CD14-positive monocyte (primary cell): ENCODE data around the gene POLDIP3. TPM values are rescaled to one million over a fixed set of nuclear protein-coding genes. Genes with fewer than 3 reads are reported as not detected.

ENCODE experiments used
- DNase-seq, 3 donors: peaks; one replicate each; pipeline ENCODE4 v3.0.0-alpha.2; 2011 to 2022
- H2AFZ ChIP-seq: 2 replicates; pipeline ENCODE4 v1.6.0; 2012; ENCODE audit warnings: mild to moderate bottlenecking, low read depth, low read length, inconsistent platforms; ENCODE audit not compliant: insufficient read depth, poor library complexity, severe bottlenecking
- H3K27ac ChIP-seq, 2 donors: 1 replicate in 1 of 2; 2 replicates in 1 of 2; pipeline ENCODE4 v1.5.1; 2012 to 2013; ENCODE audit warnings: low read length in 2 of 2, control low read depth in 1 of 2, inconsistent platforms in 1 of 2, low read depth in 1 of 2, mild to moderate bottlenecking in 1 of 2
- H3K27me3 ChIP-seq, 2 donors: one replicate each; pipeline versions ENCODE4 v1.6.0 to v1.6.1; 2011 to 2013; ENCODE audit warnings: low read length in 2 of 2; ENCODE audit not compliant: control insufficient read depth in 2 of 2, insufficient read depth in 2 of 2
- H3K36me3 ChIP-seq, 2 donors: replicated peaks in 1 of 2; 1 replicate in 1 of 2; 2 replicates in 1 of 2; pipeline versions ENCODE4 v1.5.1 to v1.6.1; 2012 to 2013; ENCODE audit warnings: low read length in 2 of 2, control low read depth in 1 of 2, inconsistent platforms in 1 of 2, mild to moderate bottlenecking in 1 of 2; ENCODE audit not compliant: insufficient read depth in 2 of 2, control insufficient read depth in 1 of 2
- H3K4me1 ChIP-seq, 2 donors: 1 replicate in 1 of 2; 2 replicates in 1 of 2; pipeline versions ENCODE4 v1.5.1 to v1.6.1; 2012 to 2013; ENCODE audit warnings: low read length in 2 of 2, control low read depth in 1 of 2, inconsistent platforms in 1 of 2, mild to moderate bottlenecking in 1 of 2, moderate library complexity in 1 of 2; ENCODE audit not compliant: insufficient read depth in 2 of 2, control insufficient read depth in 1 of 2
- H3K4me2 ChIP-seq: replicated peaks from 2 replicates; pipeline ENCODE3; 2012; ENCODE audit warnings: low read length, moderate library complexity, mild to moderate bottlenecking; ENCODE audit not compliant: poor library complexity, severe bottlenecking; ENCODE audit errors: extremely low read depth
- H3K4me3 ChIP-seq, 3 experiments: fragments of 200-600 bp in 1 of 3; sonication (generic) in 1 of 3; replicated peaks in 1 of 3; 1 replicate in 2 of 3; 2 replicates in 1 of 3; pipeline ENCODE4 v1.5.1; 2011 to 2013; ENCODE audit warnings: low read length in 3 of 3, mild to moderate bottlenecking in 3 of 3, control low read depth in 2 of 3, low read depth in 2 of 3, inconsistent platforms in 1 of 3, moderate library complexity in 1 of 3
- H3K79me2 ChIP-seq: 2 replicates; pipeline ENCODE4 v1.6.0; 2012; ENCODE audit warnings: mild to moderate bottlenecking, control low read depth, inconsistent platforms, low read length, moderate library complexity; ENCODE audit not compliant: insufficient read depth
- H3K9ac ChIP-seq: 2 replicates; pipeline ENCODE4 v1.6.0; 2017; ENCODE audit warnings: low read length, mild to moderate bottlenecking; ENCODE audit not compliant: insufficient read depth, poor library complexity, severe bottlenecking
- H3K9me3 ChIP-seq, 2 donors: replicated peaks in 1 of 2; 1 replicate in 1 of 2; 2 replicates in 1 of 2; pipeline versions ENCODE4 v1.5.1 to v1.6.1; 2012 to 2013; ENCODE audit warnings: low read length in 2 of 2, control low read depth in 1 of 2; ENCODE audit not compliant: control insufficient read depth in 1 of 2, insufficient read depth in 1 of 2
- H4K20me1 ChIP-seq: 2 replicates; pipeline ENCODE4 v1.6.0; 2012; ENCODE audit warnings: mild to moderate bottlenecking, low read length, control low read depth, moderate library complexity; ENCODE audit not compliant: insufficient read depth
- H3K27ac Mint-ChIP-seq, 7 donors: one replicate each; pipeline ENCODE4 v1.8.0; 2020; ENCODE audit warnings: mild to moderate bottlenecking in 7 of 7, mixed read lengths in 7 of 7, moderate library complexity in 6 of 7, inconsistent platforms in 2 of 7
- H3K27me3 Mint-ChIP-seq, 3 donors: one replicate each; pipeline ENCODE4 v1.8.0; 2021 to 2022; ENCODE audit warnings: low read depth in 3 of 3, mild to moderate bottlenecking in 3 of 3, mixed read lengths in 3 of 3, moderate library complexity in 3 of 3, inconsistent platforms in 1 of 3
- H3K36me3 Mint-ChIP-seq, 2 donors: one replicate each; pipeline ENCODE4 v1.8.0; 2020; ENCODE audit warnings: mixed read lengths in 2 of 2, inconsistent platforms in 1 of 2, mild to moderate bottlenecking in 1 of 2
- H3K4me1 Mint-ChIP-seq: one replicate; pipeline ENCODE4 v1.8.0; 2020; ENCODE audit warnings: mild to moderate bottlenecking, mixed read lengths
- H3K4me3 Mint-ChIP-seq, 2 donors: one replicate each; pipeline ENCODE4 v1.8.0; 2020; ENCODE audit warnings: mild to moderate bottlenecking in 2 of 2, mixed read lengths in 2 of 2, moderate library complexity in 1 of 2
- H3K9me3 Mint-ChIP-seq, 7 donors: one replicate each; pipeline ENCODE4 v1.8.0; 2020 to 2022; ENCODE audit warnings: mixed read lengths in 7 of 7, mild to moderate bottlenecking in 6 of 7, moderate library complexity in 6 of 7, inconsistent platforms in 2 of 7
- WGBS: methylation state at CpG from one replicate; pipeline ENCODE4 v1.1.5; 2013; ENCODE audit warnings: missing lambda C conversion rate; ENCODE audit not compliant: insufficient coverage; 5-methylcytosine and 5-hydroxymethylcytosine counted together
- intact Hi-C, 2 donors: fragments of 100-400 bp; cut with micrococcal nuclease; formaldehyde crosslinking; loops; one replicate each; pipeline versions ENCODE4 v1.15.0 to v1.15.1; 2023
- polyA plus RNA-seq, 3 donors: library from polyadenylated mRNA; depleted of rRNA in 1 of 3; unstranded in 2 of 3; stranded (reverse) in 1 of 3; fragments of 300-500 nt in 2 of 3; fragments of >200 nt in 1 of 3; fragmentation: Illumina TruSeq in 2 of 3; gene quantifications; 1 replicate in 2 of 3; 2 replicates in 1 of 3; pipeline ENCODE4 v1.2.3, GENCODE V29; 2012 to 2021
- TF ChIP-seq, protein P1 (sequence below): fragments of 200-600 bp; IDR thresholded peaks from one replicate; pipeline ENCODE4 v1.8.0; 2022; ENCODE audit warnings: antibody characterized with exemption, mild to moderate bottlenecking

Gene POLDIP3
- polyA plus RNA-seq, 3 donors = 46.3 to 55.3 (median 53.8) TPM

DNA sequence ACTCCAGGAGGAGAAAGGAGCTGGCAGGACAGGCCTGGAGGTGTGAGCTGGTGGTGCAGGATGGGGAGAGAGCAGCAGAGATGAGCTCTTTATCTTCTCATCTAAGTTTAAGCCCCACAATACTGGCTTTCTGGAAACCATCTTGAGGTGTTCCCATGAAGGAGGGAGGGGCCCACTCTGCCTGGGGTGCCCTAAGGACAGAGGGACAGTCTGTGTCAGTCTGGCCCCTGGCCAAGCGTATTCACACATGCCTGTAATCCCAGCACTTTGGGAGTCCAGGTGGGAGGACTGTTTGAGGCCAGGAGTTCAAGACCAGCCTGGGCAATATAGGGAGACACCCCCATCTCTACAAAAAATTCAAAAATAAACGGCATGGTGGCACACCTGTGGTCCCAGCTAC is 52.0 kb downstream of the POLDIP3 start:
- Histone ChIP-seq H3K4me2 (peak overlapping the region; percentile 7), H3K36me3 (no peaks in the 10 kb centered on the region), H3K4me3 (no peak overlapping the region), H3K9ac (no peak overlapping the region), H4K20me1 (no peaks in the 10 kb centered on the region), H2AFZ (no peak overlapping the region), H3K9me3 (no peaks in the 10 kb centered on the region), H3K4me1 (peaks cover 9 to 10% of the 10 kb centered on the region in 2 donors), H3K27me3 (no peaks in the 10 kb centered on the region), H3K79me2 (no peaks in the 10 kb centered on the region), H3K27ac (no peak overlapping the region)
- H3K27ac Mint-ChIP-seq = peak overlapping the region in 2 of 7 donors; percentile 46 to 52
- peak overlapping the region in 1 of 2 donors; percentile 59 for H3K4me3 Mint-ChIP-seq
- peaks cover 0 to 3% (median 1%) of the 10 kb centered on the region in 3 donors for H3K27me3 Mint-ChIP-seq
- peaks cover 0 to 8% (median 0%) of the 10 kb centered on the region in 7 donors for H3K9me3 Mint-ChIP-seq
- H3K4me1 Mint-ChIP-seq = peaks cover 10% of the 10 kb centered on the region
- WGBS = 80% methylated on average over 1 of the region's 2 CpGs
- DNase-seq = no peak
- intact Hi-C loops = no loop called here
- TF ChIP-seq, protein P1, sequence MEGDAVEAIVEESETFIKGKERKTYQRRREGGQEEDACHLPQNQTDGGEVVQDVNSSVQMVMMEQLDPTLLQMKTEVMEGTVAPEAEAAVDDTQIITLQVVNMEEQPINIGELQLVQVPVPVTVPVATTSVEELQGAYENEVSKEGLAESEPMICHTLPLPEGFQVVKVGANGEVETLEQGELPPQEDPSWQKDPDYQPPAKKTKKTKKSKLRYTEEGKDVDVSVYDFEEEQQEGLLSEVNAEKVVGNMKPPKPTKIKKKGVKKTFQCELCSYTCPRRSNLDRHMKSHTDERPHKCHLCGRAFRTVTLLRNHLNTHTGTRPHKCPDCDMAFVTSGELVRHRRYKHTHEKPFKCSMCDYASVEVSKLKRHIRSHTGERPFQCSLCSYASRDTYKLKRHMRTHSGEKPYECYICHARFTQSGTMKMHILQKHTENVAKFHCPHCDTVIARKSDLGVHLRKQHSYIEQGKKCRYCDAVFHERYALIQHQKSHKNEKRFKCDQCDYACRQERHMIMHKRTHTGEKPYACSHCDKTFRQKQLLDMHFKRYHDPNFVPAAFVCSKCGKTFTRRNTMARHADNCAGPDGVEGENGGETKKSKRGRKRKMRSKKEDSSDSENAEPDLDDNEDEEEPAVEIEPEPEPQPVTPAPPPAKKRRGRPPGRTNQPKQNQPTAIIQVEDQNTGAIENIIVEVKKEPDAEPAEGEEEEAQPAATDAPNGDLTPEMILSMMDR = no peak
- no peaks in the 10 kb centered on the region for H3K36me3 Mint-ChIP-seq

DNA sequence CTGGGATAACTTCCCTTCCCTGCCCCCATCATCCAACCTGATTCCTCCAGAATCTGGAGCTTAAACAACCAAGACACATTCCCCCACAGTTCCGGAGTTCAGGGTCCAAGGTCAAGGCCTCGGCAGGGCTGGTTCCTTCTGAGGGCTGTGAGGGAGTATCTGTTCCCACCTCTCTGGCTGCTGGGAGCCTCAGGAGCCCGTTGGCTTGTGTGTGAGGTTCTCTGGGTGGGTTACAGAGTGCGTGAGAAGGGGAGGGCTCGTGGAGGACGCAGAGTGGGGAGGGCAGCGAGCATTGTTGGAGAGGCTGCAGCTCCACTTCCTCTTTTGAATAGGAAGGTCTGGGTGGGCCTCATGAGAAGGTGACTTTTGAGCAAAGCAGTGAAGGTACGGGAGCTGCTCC is 52.4 kb downstream of the POLDIP3 start:
- H2AFZ ChIP-seq = peak overlapping the region; percentile 19
- H3K36me3 ChIP-seq = no peaks in the 10 kb centered on the region
- H3K79me2 ChIP-seq = no peaks in the 10 kb centered on the region
- H3K4me1 ChIP-seq = peaks cover 9 to 10% of the 10 kb centered on the region in 2 donors
- TF ChIP-seq, protein P1 = no peak
- Mint-ChIP-seq H3K9me3 (peaks cover 0 to 8% (median 0%) of the 10 kb centered on the region in 7 donors), H3K27me3 (peaks cover 0 to 3% (median 1%) of the 10 kb centered on the region in 3 donors), H3K4me1 (peaks cover 10% of the 10 kb centered on the region), H3K36me3 (no peaks in the 10 kb centered on the region), H3K27ac (peak overlapping the region in 3 of 7 donors; percentile 46 to 52 (median 46)), H3K4me3 (peak overlapping the region in 1 of 2 donors; percentile 59)
- H4K20me1 ChIP-seq = no peaks in the 10 kb centered on the region
- intact Hi-C loops = no loop called here
- DNase-seq = peak; percentile 9 to 37 (median 27)
- H3K9me3 ChIP-seq = no peaks in the 10 kb centered on the region
- no peak overlapping the region for H3K4me3 ChIP-seq
- H3K27me3 ChIP-seq = no peaks in the 10 kb centered on the region
- H3K4me2 ChIP-seq = peak overlapping the region; percentile 7
- no peak overlapping the region for H3K27ac ChIP-seq
- no peak overlapping the region for H3K9ac ChIP-seq
- WGBS = 1% methylated on average over 7 of the region's 8 CpGs
